Hematopoietic multipotent progenitor cell treated with erythropoietin and hydrocortisone succinate and interleukin-3 and kit ligand, for 8 days (in vitro differentiated cells): Measurements from ENCODE around the gene UBE2E1.
"Not testable (repeated sequence)": the region's sequence is repeated elsewhere in the genome, so short reads cannot be mapped to it uniquely, and the experiment has no call there.

Experiments
- DNase-seq: peaks from one replicate; pipeline ENCODE4 v3.0.0-alpha.2; 2015

UBE2E1 gene

DNA sequence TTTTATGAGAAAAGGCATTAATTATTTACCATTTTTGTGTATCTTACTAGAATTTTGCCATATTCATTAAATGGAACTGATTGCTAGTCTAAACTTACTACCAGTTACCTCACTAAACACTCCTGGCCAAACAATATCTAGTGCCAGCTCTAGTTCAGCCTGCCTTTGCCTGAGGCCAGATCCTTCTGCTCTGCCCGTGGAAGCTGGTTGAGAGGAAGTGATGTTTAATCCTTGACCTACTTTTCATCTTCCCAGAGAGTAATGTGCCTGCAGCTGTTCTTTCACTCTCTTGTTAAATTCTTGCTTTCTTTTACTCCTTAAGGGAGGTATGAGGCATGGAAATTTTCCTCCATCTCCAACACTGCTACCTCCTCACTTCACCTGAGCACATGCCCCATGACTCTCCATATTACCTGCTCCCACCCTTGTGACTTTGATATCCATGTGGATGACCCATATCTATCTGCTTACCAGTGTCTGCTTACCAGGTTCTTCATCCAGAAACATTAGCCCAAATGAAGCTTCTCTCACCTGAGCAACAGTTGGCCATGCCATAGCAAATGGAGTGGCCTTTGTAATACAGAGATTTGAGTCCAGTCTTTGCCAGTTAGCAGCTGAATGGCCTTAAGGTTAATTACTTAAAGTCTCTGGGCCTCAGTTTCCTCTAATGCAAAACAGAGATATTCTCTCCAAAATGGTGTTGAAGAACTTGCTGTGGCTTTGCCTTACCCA, 53.4 kb downstream of the UBE2E1 start:
- DNase-seq: no peak

DNA sequence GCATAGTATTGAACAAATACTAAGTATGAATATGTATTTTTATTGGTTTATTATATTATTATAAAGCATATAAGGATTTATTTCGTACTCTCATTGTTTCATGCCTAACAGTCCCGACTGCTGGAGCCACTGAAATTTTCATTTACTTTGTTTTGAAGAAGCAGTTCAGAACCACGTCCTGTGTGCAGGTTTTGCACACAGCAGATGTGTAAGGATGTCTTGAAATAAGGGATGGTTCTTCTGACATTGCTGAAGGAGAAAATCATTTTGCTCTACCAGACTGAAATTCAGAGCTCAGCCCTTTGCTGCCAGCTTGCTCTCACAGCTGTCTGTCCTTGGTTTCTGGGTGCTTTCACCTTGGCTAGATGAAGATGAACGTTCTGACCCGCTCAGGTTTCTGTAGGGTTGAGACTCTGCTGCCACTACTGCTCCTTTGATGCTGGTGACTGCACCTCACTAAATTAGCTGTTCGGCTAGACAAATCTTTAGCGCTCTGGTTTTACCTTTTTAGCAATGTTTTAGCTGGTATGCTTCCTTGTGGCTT, 54.2 kb downstream of the UBE2E1 start:
- no peak for DNase-seq

DNA sequence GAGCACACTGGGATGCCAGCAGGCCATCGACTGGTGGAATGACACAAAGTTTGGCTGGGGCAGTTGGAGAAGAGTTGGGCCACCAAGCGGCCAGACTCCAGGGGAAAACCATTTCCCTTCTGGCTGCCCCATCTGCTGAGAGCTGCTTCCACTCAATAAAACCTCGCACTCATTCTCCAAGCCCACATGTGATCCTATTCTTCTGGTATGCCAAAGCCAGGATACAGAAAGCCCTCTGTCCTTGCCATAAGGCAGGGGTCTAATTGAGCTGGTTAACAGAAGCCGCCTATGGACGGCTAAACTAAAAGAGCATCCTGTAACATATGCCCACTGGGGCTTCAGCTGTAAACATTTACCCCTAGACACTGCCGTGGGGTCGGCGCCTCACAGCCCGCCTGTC, 55.9 kb downstream of the UBE2E1 start:
- no peak for DNase-seq

DNA sequence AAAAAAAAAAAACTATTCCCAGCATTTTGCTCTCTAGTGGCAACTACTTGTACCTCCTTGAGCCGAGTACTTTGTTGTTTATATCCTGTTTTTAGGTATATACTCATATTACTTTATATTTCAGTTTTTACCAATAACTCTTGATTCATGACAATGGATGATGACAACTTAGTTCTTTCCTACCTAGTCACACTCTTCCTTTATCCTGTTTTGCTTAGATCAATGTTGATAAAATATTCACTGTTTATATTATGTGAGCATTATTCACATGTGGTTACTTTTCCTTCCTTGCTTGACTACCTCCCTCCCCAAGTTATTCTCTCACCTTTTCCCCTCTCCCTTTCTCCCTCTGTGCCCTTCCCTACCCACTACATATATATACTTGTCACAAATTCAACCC, 57.3 kb downstream of the UBE2E1 start:
- no peak for DNase-seq

DNA sequence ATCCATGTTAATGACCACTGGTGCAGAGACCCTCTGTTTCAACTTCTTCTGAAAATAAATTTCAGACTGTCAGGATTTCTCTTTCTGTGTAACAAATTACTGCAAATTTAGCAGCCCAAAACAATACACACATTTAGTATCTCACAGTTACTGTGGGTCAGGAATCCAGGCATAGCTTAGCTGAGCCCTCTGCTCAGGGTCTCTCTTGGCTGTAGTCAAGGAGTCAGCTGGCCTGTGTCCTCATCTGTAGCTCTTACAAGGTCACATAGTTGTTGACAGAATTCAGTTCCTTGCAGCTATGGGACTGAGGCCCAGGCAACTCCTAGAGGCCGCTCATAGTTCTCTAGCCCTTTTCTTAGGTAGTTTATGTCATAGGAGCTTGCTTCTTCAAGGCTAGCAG, 59.2 kb downstream of the UBE2E1 start:
- DNase-seq: no peak

DNA sequence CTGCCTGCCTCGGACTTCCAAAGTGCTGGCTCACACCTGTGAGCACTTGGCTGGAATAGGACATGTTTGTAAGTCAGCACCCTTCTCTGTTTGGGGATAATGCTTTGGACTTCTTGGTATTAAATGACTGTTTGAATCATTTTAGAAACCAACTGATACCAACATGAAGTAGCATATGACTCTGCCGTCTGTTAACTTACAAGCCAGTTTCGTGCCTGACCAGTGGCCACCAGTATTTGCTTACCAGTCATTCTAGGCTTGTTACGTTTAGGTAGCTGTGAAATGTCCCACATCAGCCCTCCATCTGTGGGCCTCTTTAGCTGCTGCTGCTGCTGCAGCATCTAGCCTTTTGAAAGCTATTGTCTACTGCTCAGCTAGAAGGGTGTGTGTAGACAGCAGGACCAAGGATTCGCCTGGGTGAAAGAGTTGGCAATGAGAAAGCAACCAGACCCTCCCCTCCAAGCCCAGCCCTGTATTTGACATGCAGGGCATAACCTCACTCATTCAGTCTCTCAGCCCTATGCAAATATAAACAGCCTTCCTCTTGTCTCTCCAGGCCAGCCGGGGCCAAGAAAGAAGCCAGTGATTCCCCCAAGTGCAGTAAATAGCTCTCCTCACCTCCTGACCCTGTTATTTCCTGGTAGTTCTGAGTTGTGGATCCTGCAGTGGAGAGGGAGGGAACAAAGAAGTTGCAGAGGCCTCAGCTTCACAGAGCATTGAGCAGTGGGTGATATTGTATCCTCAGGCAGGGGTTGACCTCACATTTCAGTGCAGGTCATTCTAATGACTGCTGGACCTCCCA, 60.0 kb downstream of the UBE2E1 start:
- DNase-seq: no peak

DNA sequence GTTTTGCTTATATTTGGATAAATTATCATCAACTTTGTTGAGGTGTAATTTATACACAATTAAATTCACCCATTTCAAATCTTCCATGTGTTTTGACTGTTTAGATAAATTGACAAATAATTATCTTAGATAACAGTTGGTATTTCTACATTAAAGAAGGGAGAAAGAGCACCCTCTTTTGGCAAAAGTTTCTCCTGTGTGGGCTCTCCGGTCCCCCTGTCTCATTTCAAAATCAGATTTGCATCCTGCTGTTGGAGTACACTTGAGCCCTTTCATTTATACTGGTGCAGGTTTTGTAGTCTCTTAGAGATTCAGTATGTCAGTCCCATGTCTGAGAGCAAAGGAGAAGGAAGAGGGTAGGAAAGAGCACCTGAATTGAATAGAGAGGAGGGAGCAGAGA, 61.6 kb downstream of the UBE2E1 start:
- DNase-seq: peak; percentile 17

DNA sequence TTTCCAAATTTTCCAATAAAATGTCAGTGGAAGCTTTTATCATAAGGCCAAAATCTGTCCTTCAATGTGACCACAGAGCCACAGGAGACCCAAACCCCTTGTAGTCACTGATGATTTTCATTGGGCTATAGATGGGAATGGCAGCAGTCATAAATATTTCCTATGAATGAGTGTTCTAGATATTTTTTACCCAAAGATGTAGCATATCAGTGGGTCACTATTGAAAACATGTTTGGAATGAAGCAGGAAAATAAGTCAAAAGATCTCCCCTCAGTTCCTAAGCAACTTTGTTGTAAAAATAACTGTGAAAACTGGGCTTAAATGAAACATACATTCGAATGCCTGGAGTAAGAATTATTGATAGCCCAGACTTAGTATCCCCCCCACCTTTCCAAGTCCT, 62.1 kb downstream of the UBE2E1 start:
- DNase-seq: no peak

DNA sequence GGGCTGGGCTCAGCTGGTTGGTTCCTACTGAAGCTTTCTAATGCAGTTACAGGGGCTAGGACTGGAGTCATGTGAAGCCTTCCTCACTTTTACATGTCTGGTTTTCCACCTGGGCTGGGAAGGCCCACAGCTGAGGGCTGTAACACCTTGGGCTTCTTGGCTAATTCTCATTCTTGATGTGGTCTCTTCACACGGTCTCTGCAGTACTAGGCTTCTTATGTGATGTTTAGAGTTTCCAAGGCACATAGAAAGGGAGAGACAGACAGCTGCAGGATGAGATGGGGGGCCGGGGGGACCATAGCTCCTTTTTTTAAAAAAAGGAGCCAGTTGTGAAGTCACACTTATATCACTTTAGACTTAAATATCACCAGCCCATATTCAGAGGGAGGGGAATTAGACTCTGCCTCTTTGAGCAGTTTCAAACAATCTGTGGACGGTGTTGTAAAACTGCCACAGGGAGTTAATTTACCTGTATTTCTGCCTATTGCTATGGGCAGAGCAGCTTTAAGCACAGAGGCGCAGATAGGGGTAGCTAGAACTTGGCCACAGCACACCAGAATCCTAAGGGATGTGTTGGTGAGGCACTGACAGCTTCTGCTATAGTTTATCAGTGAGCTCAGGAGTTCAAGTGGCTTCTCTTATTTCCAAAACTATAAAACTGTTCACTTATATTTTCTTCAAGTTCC, 64.4 kb downstream of the UBE2E1 start:
- DNase-seq: no peak

DNA sequence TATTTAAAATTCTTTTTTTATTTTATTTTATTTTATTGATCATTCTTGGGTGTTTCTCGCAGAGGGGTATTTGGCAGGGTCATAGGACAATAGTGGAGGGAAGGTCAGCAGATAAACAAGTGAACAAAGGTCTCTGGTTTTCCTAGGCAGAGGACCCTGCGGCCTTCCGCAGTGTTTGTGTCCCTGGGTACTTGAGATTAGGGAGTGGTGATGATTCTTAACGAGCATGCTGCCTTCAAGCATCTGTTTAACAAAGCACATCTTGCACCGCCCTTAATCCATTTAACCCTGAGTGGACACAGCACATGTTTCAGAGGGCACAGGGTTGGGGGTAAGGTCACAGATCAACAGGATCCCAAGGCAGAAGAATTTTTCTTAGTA, 64.9 kb downstream of the UBE2E1 start:
- not testable (repeated sequence) for DNase-seq

DNA sequence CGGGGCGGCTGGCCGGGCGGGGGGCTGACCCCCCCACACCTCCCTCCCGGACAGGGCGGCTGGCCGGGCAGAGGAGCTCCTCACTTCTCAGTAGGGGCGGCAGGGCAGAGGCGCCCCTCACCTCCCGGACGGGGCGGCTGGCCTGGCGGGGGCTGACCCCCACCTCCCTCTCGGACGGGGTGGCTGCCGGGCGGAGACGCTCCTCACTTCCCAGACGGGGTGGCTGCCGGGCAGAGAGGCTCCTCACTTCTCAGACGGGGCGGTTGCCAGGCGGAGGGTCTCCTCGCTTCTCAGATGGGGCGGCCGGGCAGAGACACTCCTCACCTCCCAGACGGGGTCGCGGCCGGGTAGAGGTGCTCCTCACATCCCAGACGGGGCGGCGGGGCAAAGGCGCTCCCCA, 65.6 kb downstream of the UBE2E1 start:
- DNase-seq: not testable (repeated sequence)

DNA sequence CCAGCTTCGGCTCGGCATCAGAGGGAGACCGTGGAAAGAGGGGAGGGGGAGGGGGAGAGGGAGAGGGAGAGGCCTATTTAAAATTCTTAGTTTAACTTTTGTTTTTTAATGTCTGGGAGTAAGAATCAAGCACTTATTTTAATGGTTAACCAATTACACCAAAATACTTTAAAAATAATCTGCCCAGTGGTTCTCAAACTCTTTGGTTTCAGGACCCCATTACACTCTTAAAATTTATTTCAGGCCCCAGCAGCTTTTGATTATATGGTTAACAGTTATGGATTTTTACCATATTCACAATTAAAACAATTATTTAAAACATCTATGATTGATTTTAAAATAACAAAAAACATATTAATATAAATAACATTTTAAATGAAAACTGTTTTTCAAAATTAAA, 66.6 kb downstream of the UBE2E1 start:
- DNase-seq: no peak

DNA sequence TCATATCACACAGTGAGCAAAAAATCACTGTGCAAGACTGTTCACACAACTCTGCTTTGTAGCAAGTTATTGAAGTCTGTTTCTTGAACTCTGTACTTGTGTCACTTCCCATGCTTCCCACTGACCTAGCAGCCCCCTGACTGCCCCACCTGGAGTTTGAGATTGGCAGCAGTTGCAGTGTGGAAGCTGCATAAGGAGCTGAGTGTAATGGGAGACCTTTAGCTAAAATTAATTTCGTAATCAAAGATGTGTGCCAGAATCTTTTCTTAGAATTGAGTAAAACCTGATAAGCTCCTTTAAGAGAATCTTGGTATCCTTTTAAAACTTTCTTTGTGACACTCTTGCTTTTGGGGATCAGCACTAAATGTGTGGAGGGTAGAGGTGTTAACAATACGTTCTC, 68.2 kb downstream of the UBE2E1 start:
- no peak for DNase-seq

DNA sequence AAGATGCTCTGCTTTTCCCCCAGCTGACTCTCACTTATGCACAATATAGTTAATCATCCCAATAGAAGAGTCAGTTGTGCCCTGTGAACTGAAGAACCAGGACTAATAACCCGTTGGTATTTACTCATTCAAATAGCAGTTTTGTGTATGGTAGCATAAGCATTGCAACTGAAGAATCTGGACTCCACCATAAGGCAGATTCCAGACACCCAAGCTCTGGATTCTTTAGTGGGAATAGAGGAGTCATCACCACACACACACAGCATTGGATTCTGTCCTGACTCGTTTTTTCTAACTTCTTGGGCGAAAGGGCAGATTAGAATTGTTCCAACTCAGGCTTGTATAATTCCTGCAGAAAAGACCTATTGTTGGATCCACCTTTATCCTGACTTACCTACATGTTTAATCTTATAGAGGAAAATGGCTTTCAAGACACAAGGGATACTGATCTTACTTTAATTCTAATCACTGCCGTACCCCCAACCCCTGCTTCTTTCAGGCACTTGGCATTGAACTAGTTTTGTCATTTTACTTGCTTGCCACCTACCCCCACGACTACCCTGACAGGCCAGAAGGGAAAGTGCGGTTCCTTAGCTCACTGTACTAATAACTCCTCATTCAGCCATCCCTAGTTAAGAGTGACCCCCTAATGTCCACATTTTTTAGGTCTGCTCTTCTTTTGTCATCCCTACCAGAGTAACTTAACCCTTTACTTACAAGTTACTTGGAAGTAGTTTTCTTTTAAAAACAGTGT, 68.8 kb downstream of the UBE2E1 start:
- DNase-seq: no peak

DNA sequence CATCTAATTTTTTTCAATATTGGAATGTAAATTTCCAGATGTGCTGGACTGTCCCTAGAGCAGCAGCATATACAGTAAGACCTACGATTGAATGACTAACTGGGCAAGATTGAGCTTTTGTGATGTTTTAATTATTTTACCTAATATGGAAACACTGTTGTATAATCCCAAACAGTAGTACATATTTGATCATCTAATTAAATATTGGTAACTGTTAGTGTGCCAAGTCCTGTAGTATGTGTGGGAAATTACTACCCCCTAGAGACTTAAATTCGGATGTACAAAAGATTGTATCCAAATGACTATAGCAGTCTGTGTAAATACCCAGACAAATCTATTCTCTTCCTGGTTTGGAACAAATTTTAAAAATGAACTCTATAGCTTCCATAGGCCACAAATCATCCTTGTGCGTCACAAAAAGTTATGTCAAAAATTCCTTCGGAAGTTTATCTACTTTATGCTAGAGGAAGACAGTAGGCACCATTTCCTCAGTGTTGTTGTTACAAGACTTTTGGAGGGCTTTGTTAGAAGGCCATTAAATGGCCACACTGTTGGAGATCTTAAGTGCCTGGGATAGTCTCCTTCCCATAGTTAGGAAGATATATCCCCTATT, 69.5 kb downstream of the UBE2E1 start:
- no peak for DNase-seq

DNA sequence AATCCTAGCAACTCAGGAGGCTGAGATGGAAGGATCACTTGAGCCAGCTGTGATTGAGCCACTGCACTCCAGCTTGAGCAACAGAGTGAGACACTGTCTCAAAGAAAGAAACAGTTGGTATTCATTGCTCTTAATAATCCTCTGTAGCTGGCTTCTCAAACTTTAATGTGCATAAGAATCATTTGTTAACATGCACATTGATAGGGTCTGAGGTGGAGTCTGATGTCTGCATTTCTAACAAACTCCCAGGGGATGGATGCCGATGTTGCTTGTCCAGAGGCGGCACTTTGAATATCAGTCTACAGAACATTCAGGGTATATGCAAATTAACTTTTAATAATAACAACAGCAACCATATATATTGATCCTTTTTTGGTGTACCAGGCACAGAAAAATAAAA, 71.2 kb downstream of the UBE2E1 start:
- DNase-seq: no peak

DNA sequence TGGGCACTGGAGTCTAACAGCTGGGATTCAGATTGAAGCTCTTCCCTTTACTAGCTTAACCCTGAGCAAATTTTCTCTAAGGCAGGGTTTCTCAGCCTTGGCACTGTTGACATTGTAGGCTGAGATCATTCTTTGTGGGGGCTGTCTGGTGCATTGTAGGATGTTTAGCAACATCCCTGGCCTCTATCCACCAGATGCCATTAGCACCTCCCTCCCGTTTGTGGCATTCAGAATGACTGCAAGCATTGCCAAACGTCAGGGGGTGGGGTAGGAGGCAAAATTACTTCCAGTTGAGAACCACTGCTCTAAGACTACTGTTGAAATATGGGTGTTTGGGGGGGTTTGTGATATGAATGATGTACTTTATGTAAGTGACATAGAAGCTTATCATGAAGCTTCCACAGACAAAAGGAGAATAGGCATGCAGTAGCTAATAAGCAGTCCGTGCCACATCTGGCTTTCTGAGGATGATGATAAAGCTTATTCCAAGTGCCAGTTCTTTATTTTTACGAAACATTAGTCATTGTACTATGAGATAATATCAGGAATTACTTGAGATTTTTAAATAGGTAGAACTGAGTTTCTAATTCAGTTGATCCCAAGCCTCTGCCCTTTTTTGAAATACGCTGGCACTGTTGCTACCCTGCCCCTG, 71.7 kb downstream of the UBE2E1 start:
- DNase-seq: peak; percentile 61

DNA sequence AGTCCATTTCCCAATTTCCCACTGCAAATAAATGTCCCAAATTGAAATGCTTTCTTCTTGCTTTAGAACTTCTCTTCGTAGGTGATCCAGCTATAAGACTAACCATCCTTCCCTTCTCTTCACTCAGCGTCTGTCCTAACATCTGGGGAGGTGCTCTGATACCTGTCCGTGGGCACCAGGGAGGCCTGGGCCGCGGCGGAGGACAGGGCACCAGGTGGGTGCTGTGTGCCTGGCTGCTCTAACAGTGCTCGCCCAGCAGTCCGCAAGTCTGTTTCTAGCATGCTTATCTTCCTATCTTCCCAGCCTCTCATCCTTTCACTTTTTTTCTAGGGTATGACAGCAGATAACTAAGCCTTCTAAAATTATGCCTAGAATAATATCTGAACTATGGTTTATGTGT, 73.7 kb downstream of the UBE2E1 start:
- no peak for DNase-seq

DNA sequence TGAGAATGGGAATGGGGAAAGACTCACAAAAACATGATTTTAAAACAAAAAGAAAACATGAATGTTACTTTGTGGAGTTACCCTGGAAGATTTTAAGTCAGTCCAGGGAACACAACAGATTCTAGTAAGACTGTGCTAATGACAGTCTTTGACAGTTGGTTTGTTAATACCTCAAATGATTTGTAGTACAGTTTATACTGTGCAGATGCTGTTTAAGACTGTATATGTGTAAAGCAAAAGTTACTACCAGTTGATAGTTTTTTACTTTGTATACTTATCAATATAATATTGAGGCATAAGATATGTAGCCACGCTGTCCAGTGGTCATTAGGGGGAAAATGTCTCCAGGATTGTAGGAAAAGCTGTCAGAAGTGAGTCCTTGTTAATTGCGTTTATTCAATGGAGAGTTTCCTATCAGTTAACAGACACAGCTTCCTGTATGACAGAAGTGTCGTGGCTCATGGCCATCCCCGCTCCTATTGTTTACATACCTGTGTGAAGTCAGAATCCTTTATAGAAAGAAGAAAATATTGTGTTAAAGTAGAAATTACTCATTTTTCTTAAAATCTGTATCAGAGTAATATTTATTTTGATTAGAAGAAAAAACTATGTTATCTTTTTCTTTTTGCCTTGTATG, 75.1 kb downstream of the UBE2E1 start:
- no peak for DNase-seq

DNA sequence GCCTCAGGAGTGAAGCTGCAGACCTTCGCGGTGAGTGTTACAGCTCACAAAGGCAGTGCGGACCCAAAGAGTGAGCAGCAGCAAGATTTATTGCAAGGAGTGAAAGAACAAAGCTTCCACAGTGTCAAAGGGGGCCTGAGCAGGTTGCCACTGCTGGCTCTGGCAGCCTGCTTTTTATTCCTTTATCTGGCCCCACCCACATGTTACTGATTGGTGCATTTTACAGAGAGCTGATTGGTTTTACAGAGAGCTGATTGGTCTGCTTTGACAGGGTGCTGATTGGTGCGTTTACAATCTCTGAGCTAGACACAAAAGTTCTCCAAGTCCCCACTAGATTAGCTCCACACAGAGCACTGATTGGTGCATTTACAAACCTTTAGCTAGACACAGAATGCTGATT, 76.2 kb downstream of the UBE2E1 start:
- not testable (repeated sequence) for DNase-seq

DNA sequence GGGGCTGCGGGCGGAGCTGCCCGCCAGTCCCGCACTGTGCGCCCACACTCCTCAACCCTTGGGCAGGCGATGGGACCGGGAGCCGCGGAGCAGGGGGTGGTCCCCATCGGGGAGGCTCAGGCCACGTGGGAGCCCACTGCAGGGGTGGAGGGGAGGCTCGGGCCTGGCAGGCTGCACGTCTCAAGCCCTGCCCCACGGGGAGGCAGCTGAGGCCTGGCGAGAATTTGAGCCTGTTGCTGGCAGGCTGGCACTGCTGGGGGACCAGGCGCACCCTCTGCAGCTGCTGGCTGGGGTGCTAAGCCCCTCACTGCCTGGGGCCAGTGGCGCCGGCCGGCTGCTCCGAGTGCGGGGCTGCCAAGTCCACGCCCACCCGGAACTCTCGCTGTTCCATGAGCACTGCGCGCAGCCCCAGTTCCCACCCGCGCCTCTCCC, 76.7 kb downstream of the UBE2E1 start:
- DNase-seq: no peak
